Activated CD4-positive, CD25-positive, alpha-beta regulatory T cell treated with anti-CD3 and anti-CD28 coated beads, Interleukin-2, amount 50 U/mL, for 24 hours (primary cell): ENCODE data around the gene CAPN8.

ENCODE experiments used
- ATAC-seq, 2 donors: fragments of 150-1000 bp; cut with Tn5 transposase; one replicate each; pipeline ENCODE4 v1.10.0; 2021; ENCODE audit warnings: mild to moderate bottlenecking in 1 of 2, moderate library complexity in 1 of 2

Gene CAPN8

DNA sequence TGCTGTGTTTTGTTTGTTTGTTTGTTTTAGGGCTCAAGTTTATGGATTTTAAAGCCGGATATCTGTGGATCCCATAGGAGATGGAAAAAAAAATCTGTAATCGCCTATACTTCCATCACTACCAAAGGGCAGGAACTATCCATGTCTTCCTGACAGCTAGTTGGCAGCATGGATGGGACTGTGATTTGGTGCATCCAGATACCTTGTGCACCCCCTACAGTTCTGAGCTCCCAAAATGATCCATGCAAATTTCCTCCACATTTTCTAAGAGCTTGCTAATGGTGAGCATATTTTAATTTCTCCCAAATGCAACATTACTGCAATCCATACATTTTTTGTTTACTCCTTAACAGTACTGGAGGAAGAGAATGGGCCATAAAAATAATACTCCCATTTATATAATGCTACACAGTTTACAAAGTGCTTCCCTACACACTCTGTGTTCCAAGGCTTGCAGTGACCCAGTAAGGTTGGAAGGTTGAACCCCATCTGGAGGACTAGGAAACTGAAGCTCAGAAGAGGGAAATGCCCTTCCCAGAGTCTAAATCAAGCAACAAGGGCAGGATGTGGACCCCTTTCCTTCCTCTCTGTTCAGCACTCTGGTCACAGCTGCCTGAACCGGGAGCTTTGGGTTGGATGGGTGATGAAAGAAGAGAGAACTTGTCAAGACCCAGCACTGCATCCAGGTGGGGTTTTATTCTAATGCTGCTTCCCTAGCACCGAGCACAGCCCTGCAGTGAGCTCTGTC lies 48.0 kb downstream of the CAPN8 start:
- no peak for ATAC-seq

- no peak for ATAC-seq
Observed at GRCh38 chr1:223616586-223616985, 48.9 kb downstream of the CAPN8 start.

DNA sequence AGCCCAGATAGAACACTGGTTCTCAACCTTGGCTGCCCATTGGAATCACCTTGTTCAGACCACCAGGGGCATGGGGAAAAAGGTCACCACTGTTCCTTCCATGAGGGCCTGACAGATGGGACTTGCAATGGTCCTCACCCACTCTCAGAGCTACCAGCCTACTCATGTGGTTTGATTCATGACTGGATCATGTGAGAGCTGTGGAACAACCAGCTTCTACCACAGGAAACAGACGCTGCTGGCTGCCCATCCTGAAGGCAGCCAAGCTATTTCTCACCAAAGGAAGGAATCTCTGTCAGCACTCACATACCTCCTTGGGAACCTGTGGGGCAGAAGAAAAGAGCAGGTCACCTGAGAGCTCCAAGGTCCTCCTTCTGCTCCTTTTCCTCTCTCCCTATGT lies 53.6 kb downstream of the CAPN8 start:
- no peak for ATAC-seq

DNA sequence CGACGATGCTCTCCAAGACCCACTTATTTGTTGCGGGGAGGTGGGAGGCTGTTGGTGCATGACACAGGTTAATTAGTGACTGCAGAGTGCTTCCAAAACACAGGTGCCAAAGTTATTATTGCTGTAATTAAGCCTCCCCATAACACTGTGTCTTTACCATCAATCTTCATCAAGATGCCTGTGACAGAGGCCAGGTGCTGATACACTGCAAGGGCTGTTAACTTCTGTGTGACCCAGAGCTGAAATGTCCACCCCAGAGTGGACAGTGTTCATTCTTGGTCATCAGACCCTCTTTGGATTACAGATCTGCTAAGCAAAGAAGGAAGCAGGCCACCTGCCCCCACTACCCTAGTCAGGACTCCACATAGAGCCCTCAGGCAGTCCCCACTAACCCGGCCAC lies 55.5 kb downstream of the CAPN8 start:
- no peak for ATAC-seq

- ATAC-seq: no peak
Observed at GRCh38 chr1:223609066-223609465, 56.4 kb downstream of the CAPN8 start.

GRCh38 chr1:223558512-223558911 lies 107.0 kb downstream of the CAPN8 start:
- no peak for ATAC-seq

DNA sequence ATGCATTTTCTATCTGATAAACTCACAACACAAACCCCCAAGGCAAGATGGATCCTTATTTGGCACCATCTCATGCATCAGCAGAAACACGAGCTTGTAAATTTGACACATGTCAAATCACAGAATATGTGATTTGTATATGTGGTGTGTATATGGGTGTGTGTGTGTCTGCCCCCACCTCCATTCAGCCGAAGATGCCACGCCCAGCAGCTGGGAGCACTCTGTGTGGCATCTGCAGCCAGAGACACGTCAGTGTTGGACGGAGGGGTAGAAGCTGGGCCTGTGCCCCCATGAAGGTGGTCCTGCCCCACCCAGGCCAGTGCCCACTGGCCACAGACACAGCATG lies 108.4 kb downstream of the CAPN8 start:
- no peak for ATAC-seq

GRCh38 chr1:223556414-223557129 lies 108.9 kb downstream of the CAPN8 start:
- no peak for ATAC-seq

- no peak for ATAC-seq
Observed at GRCh38 chr1:223553957-223554356, 111.5 kb downstream of the CAPN8 start.

DNA sequence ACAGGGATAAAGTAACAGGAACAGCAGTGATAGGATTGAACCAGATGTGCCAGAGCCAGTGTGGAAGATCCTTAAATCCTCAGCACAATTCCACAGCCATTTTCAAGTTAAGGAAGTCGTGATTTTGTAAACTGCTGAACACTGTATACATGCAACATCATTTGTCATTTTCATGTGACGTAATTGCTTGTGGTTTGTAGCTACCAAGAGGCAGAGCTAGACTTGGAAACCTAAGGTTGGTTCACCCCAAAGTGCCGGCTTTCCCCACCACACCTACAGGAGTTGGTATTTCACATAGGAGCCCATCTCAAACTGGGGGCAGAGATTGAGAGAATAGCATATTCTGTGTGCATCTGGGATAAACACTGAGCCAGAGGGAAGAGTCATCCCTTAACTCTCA lies 113.9 kb downstream of the CAPN8 start:
- no peak for ATAC-seq

GRCh38 chr1:223549740-223550139 lies 115.8 kb downstream of the CAPN8 start:
- ATAC-seq: no peak

DNA sequence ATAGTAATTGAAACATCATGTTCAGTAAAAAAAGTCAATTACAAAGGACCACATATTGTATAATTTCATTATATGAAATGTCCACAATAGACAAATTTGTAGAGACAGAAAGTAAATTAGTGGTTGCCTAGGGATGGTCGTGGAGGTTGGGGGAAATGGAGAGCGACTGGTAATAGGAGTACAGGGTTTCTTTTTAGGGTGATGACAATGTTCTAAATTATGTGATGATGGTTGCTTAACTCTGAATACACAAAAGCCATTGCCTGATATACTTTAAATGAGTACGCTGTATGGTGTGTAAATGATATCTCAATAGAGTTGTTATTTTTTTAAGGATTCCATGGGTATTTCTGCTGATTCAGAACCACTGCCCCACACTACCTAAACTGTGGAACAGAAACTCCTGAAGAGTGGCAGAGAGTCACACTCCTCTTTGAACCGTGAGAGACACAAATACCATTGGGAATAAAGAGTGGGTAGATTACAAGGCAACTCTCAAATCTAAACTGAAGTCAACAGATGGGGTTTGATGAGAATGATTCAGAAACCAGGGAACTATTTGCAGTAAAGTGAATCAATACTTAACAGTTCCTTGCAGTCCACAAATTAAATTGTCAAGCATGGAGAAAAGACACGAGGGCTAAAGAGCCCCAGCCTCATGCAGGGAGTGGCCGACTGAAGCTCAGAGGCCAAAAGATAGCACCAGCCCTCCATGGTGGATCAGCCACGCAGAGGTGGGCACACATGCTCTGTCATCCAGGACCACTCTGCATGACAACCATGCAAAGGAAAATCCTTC lies 118.0 kb downstream of the CAPN8 start:
- ATAC-seq: peak; percentile 13 to 34

GRCh38 chr1:223545343-223545742 lies 120.2 kb downstream of the CAPN8 start:
- no peak for ATAC-seq

- ATAC-seq: no peak
Observed at GRCh38 chr1:223543560-223543959, 121.9 kb downstream of the CAPN8 start.

DNA sequence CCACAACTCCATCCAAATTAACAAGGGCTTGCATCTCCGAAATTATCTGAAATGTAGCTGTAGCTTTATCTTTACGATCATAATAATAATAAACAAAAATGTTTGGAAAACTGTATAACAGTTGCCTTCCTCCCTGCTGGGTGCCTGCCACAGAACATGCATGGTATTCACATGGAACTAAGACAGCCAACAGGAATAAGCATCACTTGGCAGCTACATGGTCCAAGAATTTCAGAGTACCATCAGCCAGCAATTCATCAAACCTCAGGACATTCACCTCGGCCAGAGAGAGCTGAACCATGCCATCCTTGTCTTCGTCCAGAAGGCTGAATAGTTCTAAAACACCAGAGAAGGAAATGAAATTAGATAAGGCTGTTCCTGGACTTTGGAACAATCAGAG lies 122.7 kb downstream of the CAPN8 start:
- ATAC-seq: no peak

GRCh38 chr1:223540485-223541106 lies 124.9 kb downstream of the CAPN8 start:
- ATAC-seq: no peak

- ATAC-seq: no peak
Observed at GRCh38 chr1:223539750-223540149, 125.8 kb downstream of the CAPN8 start.

DNA sequence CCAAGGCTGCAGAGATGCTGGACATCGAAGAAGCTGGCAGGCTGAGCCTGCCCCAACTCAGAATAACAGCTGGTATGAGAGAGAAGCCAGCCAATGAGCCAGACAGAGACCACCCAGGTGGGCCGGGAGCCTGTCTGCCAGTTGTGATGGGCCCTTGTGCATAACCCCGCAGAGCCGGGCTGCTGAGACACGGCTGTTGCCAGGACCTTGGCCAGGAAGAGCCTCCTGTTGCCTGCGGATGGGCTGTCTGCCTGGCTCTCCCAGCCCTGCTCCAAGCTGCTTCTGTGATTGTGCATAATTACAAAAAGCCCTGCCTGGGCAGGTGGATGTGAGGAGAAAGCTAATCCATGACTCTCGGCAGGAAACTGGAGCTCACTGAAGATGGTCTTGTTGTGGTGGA lies 126.5 kb downstream of the CAPN8 start:
- no peak for ATAC-seq

- no peak for ATAC-seq
Observed at GRCh38 chr1:223535319-223535718, 130.2 kb downstream of the CAPN8 start.

DNA sequence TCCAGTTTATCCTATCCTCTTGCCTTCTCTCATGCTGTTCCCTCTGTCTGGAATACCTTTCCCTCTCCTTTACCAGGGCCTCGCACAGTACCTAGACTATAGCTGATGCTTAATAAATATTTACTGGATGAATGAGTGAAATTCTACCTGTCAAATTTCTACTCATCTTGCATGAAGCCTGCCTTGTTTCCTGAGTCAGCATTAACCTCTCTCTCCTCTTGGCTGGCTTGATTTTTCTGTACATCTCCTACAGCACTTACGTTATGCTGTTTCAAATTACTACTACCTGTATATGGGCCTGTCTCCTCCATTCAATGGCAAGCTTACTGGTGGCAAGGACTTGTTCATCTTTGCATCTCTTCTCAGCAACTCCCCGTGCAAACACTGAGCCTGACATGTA lies 130.8 kb downstream of the CAPN8 start:
- no peak for ATAC-seq

DNA sequence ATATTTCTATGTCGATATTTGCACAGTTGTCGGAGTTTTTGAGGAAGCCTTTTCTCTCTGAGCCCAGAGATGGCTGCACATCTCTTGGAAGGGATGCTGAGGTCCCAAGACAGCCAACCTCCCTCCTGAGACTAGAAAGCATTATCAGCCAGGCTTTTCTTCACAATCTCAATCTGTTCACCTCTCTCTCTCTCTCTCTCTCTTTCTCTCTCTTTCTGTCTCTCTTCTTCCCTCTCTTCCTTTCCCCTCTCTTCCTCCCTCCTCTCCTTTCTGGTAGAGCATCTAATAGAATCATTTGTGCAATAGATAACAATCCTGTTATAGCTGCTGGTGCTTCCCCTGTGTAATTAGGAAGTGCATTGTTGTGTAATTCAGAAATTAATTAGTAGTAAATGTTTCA lies 131.8 kb downstream of the CAPN8 start:
- ATAC-seq: no peak

DNA sequence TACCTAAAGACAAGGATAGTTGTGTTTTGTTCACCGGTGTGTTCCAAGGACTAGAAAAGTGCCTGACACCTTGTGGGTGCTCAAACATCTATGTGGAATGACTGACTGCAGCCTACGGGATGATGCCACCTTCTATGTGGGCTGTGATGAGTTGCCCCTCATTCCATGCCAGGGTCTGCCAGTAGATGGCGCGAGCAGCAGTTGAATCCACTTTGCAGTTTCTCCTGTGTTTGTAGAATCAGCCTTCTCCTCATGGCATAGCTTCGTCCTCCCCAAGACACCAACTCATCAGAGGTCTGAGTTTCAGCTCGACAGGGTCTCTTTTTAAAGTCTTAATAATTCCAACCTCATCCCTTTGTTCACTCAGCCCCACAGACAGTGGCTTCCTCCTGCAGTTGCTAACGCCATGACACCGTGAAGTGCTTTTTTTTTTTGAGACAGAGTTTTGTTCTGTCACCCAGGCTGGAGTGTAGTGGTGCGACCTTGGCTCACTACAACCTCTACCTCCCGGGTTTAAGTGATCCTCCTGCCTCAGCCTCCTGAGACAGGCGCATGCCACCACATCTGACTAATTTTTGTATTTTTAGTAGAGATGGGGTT lies 133.7 kb downstream of the CAPN8 start:
- no peak for ATAC-seq

GRCh38 chr1:223525957-223526356 lies 139.5 kb downstream of the CAPN8 start:
- peak in 1 of 2 donors; percentile 17 for ATAC-seq
